Fibroblast of the aortic adventitia (primary cell): ENCODE data around the gene MTA1. TPM values are rescaled to one million over a fixed set of nuclear protein-coding genes. Genes with fewer than 3 reads are reported as not detected.

ENCODE experiments used
- DNase-seq: peaks from one replicate; pipeline ENCODE4 v3.0.0-alpha.2; 2010; ENCODE audit warnings: low read depth
- H3K4me3 ChIP-seq: 2 replicates; pipeline ENCODE4 v1.5.1; 2011; ENCODE audit warnings: low read depth, mild to moderate bottlenecking, control low read depth, low read length, moderate library complexity
- CTCF ChIP-seq: IDR thresholded peaks from 2 replicates; pipeline ENCODE4 v1.5.1; 2011; ENCODE audit warnings: mild to moderate bottlenecking, low read length, control low read depth, inconsistent platforms; ENCODE audit not compliant: insufficient read depth
- total RNA-seq: library from RNA; depleted of rRNA; stranded (reverse); fragments of >200 nt; gene quantifications from 2 replicates; pipeline ENCODE4 v1.2.3, GENCODE V29; 2012; ENCODE audit warnings: low replicate concordance

The MTA1 gene
- total RNA-seq, 1 donor: 44.4 TPM

GRCh38 chr14:105446971-105447370 is 27.3 kb downstream of the MTA1 start:
- no peak for DNase-seq
- TF ChIP-seq CTCF: no peak
- H3K4me3 ChIP-seq: no peak overlapping the region

GRCh38 chr14:105447651-105448640 is 28.3 kb downstream of the MTA1 start:
- no peak for TF ChIP-seq CTCF
- no peak overlapping the region for H3K4me3 ChIP-seq
- no peak for DNase-seq

- peak; percentile 92 for TF ChIP-seq CTCF
- DNase-seq: peak; percentile 59
Measured at GRCh38 chr14:105448706-105449111, 29.1 kb downstream of the MTA1 start.

GRCh38 chr14:105449276-105450122 is 29.9 kb downstream of the MTA1 start:
- H3K4me3 ChIP-seq: no peak overlapping the region
- no peak for TF ChIP-seq CTCF
- no peak for DNase-seq

More at GRCh38 chr14:105448706-105449111, 29.1 kb downstream of the MTA1 start:
- H3K4me3 ChIP-seq: no peak overlapping the region

- TF ChIP-seq CTCF: no peak
- H3K4me3 ChIP-seq: no peak overlapping the region
- no peak for DNase-seq
Measured at GRCh38 chr14:105450123-105450505, 30.5 kb downstream of the MTA1 start.

- TF ChIP-seq CTCF: no peak
- no peak overlapping the region for H3K4me3 ChIP-seq
- no peak for DNase-seq
Measured at GRCh38 chr14:105450864-105451720, 31.5 kb downstream of the MTA1 start.
